GM23338 (cell line): Measurements from ENCODE around the gene DNAH11. TPM values are rescaled to one million over a fixed set of nuclear protein-coding genes. Genes with fewer than 3 reads are reported as not detected.
A peak's percentile ranks its signal among the peaks of the same experiment; 100 is the strongest.

ENCODE experiments used
- ATAC-seq: fragments of 200-7000 bp; cut with Tn5 transposase; 3 replicates; pipeline ENCODE4 v1.9.1; 2020
- DNase-seq: peaks from one replicate; pipeline ENCODE4 v3.0.0-alpha.2; 2015; ENCODE audit warnings: low spot score
- H2AFZ ChIP-seq: fragments of 200-600 bp; sonication (generic); 2 replicates; pipeline ENCODE4 v1.8.0; 2016; ENCODE audit warnings: antibody characterized with exemption, mild to moderate bottlenecking, moderate library complexity
- H3F3A ChIP-seq: fragments of 200-600 bp; sonication (generic); replicated peaks from 2 replicates; pipeline ENCODE4 v1.8.0; 2017; ENCODE audit warnings: antibody characterized with exemption, mixed run types, low read depth
- H3K27ac ChIP-seq: fragments of 200-600 bp; sonication (generic); 2 replicates; pipeline ENCODE4 v1.6.1; 2016; ENCODE audit warnings: low read depth
- H3K27me3 ChIP-seq: fragments of 200-600 bp; sonication (generic); 2 replicates; pipeline ENCODE4 v1.8.0; 2016; ENCODE audit warnings: mild to moderate bottlenecking, mixed run types, moderate library complexity; ENCODE audit not compliant: insufficient read depth
- H3K36me3 ChIP-seq: fragments of 200-600 bp; sonication (generic); 2 replicates; pipeline ENCODE4 v1.8.0; 2016; ENCODE audit warnings: mild to moderate bottlenecking; ENCODE audit not compliant: insufficient read depth
- H3K4me1 ChIP-seq: fragments of 200-600 bp; sonication (generic); 2 replicates; pipeline ENCODE4 v1.8.0; 2016; ENCODE audit warnings: mild to moderate bottlenecking, moderate library complexity; ENCODE audit not compliant: insufficient read depth
- H3K4me2 ChIP-seq: fragments of 200-600 bp; sonication (generic); 2 replicates; pipeline ENCODE4 v1.7.1; 2017; ENCODE audit warnings: mixed run types
- H3K4me3 ChIP-seq: fragments of 200-600 bp; sonication (generic); 2 replicates; pipeline ENCODE4 v1.6.1; 2016; ENCODE audit warnings: mixed run types
- H3K79me2 ChIP-seq: fragments of 200-600 bp; sonication (generic); replicated peaks from 2 replicates; pipeline ENCODE4 v1.8.0; 2017; ENCODE audit warnings: mild to moderate bottlenecking; ENCODE audit not compliant: insufficient read depth
- H3K9me2 ChIP-seq: fragments of 200-600 bp; sonication (generic); 2 replicates; pipeline ENCODE4 v1.8.0; 2017; ENCODE audit not compliant: insufficient read depth
- H4K20me1 ChIP-seq: fragments of 200-600 bp; sonication (generic); replicated peaks from 2 replicates; pipeline ENCODE4 v1.8.0; 2017; ENCODE audit warnings: mild to moderate bottlenecking; ENCODE audit not compliant: insufficient read depth
- H3K27ac Mint-ChIP-seq: 2 replicates; pipeline ENCODE4 v1.8.0; 2020; ENCODE audit warnings: inconsistent platforms, mild to moderate bottlenecking, moderate library complexity, mixed read lengths
- H3K27me3 Mint-ChIP-seq: 3 replicates; pipeline ENCODE4 v1.8.0; 2022; ENCODE audit warnings: low read depth, mild to moderate bottlenecking, moderate library complexity, mixed read lengths, inconsistent platforms; ENCODE audit not compliant: insufficient read depth, poor library complexity
- H3K36me3 Mint-ChIP-seq: 3 replicates; pipeline ENCODE4 v1.8.0; 2021; ENCODE audit warnings: low read depth, mild to moderate bottlenecking, inconsistent platforms, moderate library complexity, mixed read lengths
- H3K4me1 Mint-ChIP-seq: 3 replicates; pipeline ENCODE4 v1.8.0; 2020; ENCODE audit warnings: mild to moderate bottlenecking, inconsistent platforms, mixed read lengths
- H3K4me3 Mint-ChIP-seq: 3 replicates; pipeline ENCODE4 v1.8.0; 2021; ENCODE audit warnings: moderate library complexity, mild to moderate bottlenecking, inconsistent platforms, mixed read lengths
- H3K9me3 Mint-ChIP-seq: 3 replicates; pipeline ENCODE4 v1.8.0; 2020; ENCODE audit warnings: moderate library complexity, mild to moderate bottlenecking, inconsistent platforms, mixed read lengths
- CREB1 ChIP-seq: fragments of 250-450 bp; sonication (Bioruptor Pico); IDR thresholded peaks from 2 replicates; pipeline ENCODE4 v1.5.0; 2020; ENCODE audit warnings: low read depth, mild to moderate bottlenecking, moderate library complexity
- EZH2phosphoT487 ChIP-seq: fragments of 200-600 bp; sonication (generic); IDR thresholded peaks from one replicate; pipeline ENCODE4 v1.8.1; 2018; ENCODE audit warnings: antibody characterized with exemption; ENCODE audit not compliant: unreplicated experiment
- JUNB ChIP-seq: IDR thresholded peaks from one replicate; pipeline ENCODE4 v1.6.1; 2016; ENCODE audit warnings: antibody characterized with exemption; ENCODE audit not compliant: unreplicated experiment
- POLR2AphosphoS5 ChIP-seq: IDR thresholded peaks from 2 replicates; pipeline ENCODE4 v1.6.1; 2016; ENCODE audit warnings: antibody characterized with exemption, low read depth
- STAT1 ChIP-seq: IDR thresholded peaks from one replicate; pipeline ENCODE4 v1.6.1; 2016; ENCODE audit warnings: antibody characterized with exemption; ENCODE audit not compliant: unreplicated experiment
- long read RNA-seq: library from polyadenylated mRNA; unstranded; transcript quantifications from one replicate; pipeline ENCODE4 v2.0.0, GENCODE V29; 2020; ENCODE audit not compliant: unreplicated experiment
- polyA plus RNA-seq: library from polyadenylated mRNA; unstranded; fragments of >200 nt; fragmentation: Nextera tagmentation; extraction: Ambion mirVana; gene quantifications from 2 replicates; pipeline ENCODE4 v1.2.1, GENCODE V29; 2016
- total RNA-seq: library from RNA; depleted of rRNA; stranded (reverse); fragments of >200 nt; shearing (Covaris generic); gene quantifications from 2 replicates; pipeline ENCODE4 v1.2.3, GENCODE V29; 2014; rRNA removed
- TF ChIP-seq, protein P1 (sequence below), 2 experiments: fragments of 200-600 bp in 1 of 2; sonication (generic) in 1 of 2; conservative IDR thresholded peaks; 2 replicates each; pipeline versions ENCODE4 v1.5.1 to v1.6.1; 2016 to 2017; ENCODE audit warnings: antibody characterized with exemption in 2 of 2, low read depth in 2 of 2, mild to moderate bottlenecking in 2 of 2, moderate library complexity in 1 of 2
- TF ChIP-seq, protein P2 (sequence below): IDR thresholded peaks from 2 replicates; pipeline ENCODE4 v1.6.1; 2016; ENCODE audit warnings: antibody characterized with exemption

DNAH11 gene, protein sequence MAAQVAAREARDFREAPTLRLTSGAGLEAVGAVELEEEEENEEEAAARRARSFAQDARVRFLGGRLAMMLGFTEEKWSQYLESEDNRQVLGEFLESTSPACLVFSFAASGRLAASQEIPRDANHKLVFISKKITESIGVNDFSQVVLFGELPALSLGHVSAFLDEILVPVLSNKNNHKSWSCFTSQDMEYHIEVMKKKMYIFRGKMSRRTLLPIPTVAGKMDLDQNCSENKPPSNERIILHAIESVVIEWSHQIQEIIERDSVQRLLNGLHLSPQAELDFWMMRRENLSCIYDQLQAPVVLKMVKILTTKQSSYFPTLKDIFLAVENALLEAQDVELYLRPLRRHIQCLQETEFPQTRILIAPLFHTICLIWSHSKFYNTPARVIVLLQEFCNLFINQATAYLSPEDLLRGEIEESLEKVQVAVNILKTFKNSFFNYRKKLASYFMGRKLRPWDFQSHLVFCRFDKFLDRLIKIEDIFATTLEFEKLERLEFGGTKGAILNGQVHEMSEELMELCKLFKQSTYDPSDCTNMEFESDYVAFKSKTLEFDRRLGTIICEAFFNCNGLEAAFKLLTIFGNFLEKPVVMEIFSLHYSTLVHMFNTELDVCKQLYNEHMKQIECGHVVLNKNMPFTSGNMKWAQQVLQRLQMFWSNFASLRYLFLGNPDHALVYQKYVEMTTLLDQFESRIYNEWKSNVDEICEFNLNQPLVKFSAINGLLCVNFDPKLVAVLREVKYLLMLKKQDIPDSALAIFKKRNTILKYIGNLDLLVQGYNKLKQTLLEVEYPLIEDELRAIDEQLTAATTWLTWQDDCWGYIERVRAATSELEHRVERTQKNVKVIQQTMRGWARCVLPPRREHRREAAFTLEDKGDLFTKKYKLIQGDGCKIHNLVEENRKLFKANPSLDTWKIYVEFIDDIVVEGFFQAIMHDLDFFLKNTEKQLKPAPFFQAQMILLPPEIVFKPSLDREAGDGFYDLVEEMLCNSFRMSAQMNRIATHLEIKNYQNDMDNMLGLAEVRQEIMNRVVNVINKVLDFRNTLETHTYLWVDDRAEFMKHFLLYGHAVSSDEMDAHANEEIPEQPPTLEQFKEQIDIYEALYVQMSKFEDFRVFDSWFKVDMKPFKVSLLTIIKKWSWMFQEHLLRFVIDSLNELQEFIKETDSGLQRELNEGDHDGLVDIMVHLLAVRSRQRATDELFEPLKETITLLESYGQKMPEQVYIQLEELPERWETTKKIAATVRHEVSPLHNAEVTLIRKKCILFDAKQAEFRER (N-terminal part only)
- total RNA-seq (4.7 and 9.3 TPM in 2 replicates), polyA plus RNA-seq (9.1 and 9.3 TPM in 2 replicates)
- long read RNA-seq, partial matches to known transcripts: 9 of 15 reads
- long read RNA-seq, other reads (novel, unspliced or antisense): 6 of 15 reads

DNA sequence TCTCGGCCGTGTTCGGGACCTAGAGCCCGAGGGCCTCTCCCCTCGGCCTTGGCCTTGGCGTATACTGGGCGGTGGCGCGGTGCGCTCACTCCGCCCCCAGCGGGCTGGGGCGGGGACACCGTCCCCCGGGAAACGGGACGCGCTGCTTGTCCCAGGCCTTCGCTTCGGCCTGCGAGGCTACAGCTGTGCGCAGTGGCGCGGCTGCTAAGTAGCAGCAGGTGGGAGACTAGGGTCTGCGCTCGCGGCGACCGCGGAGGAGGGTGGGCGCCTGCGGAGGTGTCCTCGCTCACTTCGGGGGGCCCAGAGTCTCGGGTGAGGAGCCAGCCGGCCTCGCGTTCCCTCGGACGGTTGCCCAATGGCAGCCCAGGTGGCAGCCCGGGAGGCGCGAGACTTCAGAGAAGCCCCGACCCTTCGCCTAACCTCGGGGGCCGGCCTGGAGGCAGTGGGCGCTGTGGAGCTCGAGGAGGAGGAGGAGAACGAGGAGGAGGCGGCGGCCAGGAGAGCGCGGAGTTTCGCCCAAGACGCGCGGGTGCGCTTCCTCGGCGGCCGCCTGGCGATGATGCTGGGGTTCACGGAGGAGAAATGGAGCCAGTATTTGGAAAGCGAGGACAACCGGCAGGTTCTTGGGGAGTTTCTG is at the start of gene DNAH11:
DNAH11 (plus strand) TSS at position 149 of the 637 bp plus-strand sequence; CDS start at position 356, 207 bp downstream.
- Mint-ChIP-seq H3K4me1 (peaks cover 44% of the 10 kb centered on the region), H3K9me3 (peaks cover 3% of the 10 kb centered on the region; the same call in 1 of the 3 replicates), H3K27me3 (peaks cover 13% of the 10 kb centered on the region), H3K4me3 (peak within 1 kb of the TSS; percentile 67), H3K27ac (no peak within 1 kb of the TSS), H3K36me3 (peaks cover 2% of the 10 kb centered on the region; the same call in 1 of the 3 replicates)
- H3K4me1 ChIP-seq: peaks cover 60% of the 10 kb centered on the region
- TF ChIP-seq EZH2phosphoT487 (no peak), POLR2AphosphoS5 (peak; percentile 77), CREB1 (CRISPR knock-in tag) (0 out of 2 replicates have a peak, but pooled peaks have one; percentile 26)
- TF ChIP-seq, protein P1, sequence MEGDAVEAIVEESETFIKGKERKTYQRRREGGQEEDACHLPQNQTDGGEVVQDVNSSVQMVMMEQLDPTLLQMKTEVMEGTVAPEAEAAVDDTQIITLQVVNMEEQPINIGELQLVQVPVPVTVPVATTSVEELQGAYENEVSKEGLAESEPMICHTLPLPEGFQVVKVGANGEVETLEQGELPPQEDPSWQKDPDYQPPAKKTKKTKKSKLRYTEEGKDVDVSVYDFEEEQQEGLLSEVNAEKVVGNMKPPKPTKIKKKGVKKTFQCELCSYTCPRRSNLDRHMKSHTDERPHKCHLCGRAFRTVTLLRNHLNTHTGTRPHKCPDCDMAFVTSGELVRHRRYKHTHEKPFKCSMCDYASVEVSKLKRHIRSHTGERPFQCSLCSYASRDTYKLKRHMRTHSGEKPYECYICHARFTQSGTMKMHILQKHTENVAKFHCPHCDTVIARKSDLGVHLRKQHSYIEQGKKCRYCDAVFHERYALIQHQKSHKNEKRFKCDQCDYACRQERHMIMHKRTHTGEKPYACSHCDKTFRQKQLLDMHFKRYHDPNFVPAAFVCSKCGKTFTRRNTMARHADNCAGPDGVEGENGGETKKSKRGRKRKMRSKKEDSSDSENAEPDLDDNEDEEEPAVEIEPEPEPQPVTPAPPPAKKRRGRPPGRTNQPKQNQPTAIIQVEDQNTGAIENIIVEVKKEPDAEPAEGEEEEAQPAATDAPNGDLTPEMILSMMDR (conservative IDR thresholded peaks at IDR 0.05; ENCODE audit: low read depth in 2 of 2): peak in 1 of 2 experiments; percentile 30; a peak in 2 of 4 replicates
- H3K79me2 ChIP-seq: no peaks in the 10 kb centered on the region
- peak within 1 kb of the TSS; percentile 78 for H3K4me2 ChIP-seq
- no peaks in the 10 kb centered on the region for H3K36me3 ChIP-seq
- H3K27ac ChIP-seq: no peak within 1 kb of the TSS
- ATAC-seq (peak; percentile 96), DNase-seq (peak; percentile 89)
- H3K27me3 ChIP-seq: peaks cover 30% of the 10 kb centered on the region
- H4K20me1 ChIP-seq: no peaks in the 10 kb centered on the region
- peak within 1 kb of the TSS; percentile 85 for H2AFZ ChIP-seq
- H3K4me3 ChIP-seq: peak within 1 kb of the TSS; percentile 59
- H3K9me2 ChIP-seq: no peaks in the 10 kb centered on the region
- H3F3A ChIP-seq: 0 out of 2 replicates have a peak, but pooled peaks cover 7% of the 10 kb centered on the region

DNA sequence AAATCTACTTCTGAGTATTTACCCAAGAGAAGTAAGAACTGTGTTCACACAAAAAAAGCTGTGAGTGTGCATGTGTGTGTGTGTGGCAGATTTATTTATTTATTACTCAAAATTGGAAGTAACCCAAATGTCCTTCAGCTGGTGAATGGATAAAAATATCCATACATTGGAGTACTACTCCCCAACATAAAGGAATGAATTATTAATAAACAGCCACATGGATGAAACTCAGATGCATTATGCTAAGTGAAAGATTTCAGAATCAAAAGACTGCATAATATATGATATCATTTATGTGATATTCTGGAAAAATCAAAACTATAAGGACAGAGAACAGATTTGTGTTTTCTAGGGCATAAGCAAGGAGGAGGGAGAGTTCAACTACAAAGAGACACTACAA is 47.1 kb upstream of the DNAH11 start:
- Histone ChIP-seq H3K4me1 (no peaks in the 10 kb centered on the region), H3K79me2 (no peaks in the 10 kb centered on the region; the same call in 1 of the 2 replicates), H3K36me3 (peaks cover 15% of the 10 kb centered on the region; the same call in 1 of the 2 replicates), H3K9me2 (no peaks in the 10 kb centered on the region), H3K27me3 (no peaks in the 10 kb centered on the region), H4K20me1 (no peaks in the 10 kb centered on the region; the same call in 1 of the 2 replicates), H3K4me2 (no peak overlapping the region), H3K27ac (peak overlapping the region; percentile 78; the same call in 1 of the 2 replicates), H3F3A (no peaks in the 10 kb centered on the region), H3K4me3 (no peak overlapping the region), H2AFZ (no peak overlapping the region)
- ATAC-seq (no peak), DNase-seq (no peak)
- Mint-ChIP-seq H3K4me1 (0 out of 3 replicates have a peak, but pooled peaks cover 2% of the 10 kb centered on the region), H3K9me3 (peaks cover 34% of the 10 kb centered on the region), H3K36me3 (peaks cover 64% of the 10 kb centered on the region), H3K27ac (no peak overlapping the region), H3K4me3 (no peak overlapping the region), H3K27me3 (no peaks in the 10 kb centered on the region)
- TF ChIP-seq, protein P2, sequence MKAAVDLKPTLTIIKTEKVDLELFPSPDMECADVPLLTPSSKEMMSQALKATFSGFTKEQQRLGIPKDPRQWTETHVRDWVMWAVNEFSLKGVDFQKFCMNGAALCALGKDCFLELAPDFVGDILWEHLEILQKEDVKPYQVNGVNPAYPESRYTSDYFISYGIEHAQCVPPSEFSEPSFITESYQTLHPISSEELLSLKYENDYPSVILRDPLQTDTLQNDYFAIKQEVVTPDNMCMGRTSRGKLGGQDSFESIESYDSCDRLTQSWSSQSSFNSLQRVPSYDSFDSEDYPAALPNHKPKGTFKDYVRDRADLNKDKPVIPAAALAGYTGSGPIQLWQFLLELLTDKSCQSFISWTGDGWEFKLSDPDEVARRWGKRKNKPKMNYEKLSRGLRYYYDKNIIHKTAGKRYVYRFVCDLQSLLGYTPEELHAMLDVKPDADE: no peak
- TF ChIP-seq STAT1: no peak
- TF ChIP-seq CREB1 (CRISPR knock-in tag): no peak
- TF ChIP-seq, protein P1 (conservative IDR thresholded peaks at IDR 0.05; ENCODE audit: low read depth in 2 of 2): no peak
- no peak for TF ChIP-seq JUNB
- no peak for TF ChIP-seq EZH2phosphoT487
